D721Med (cell line): Measurements from ENCODE around the gene LIMD2.

ENCODE experiments used
- DNase-seq: peaks from one replicate; pipeline ENCODE4 v3.0.0; 2011; ENCODE audit warnings: low spot score; ENCODE audit not compliant: insufficient read length
- FAIRE-seq: peaks from 2 replicates; lab custom pipeline; 2011; peaks lifted over from hg19 to GRCh38; lab: Jason Lieb, UNC
- CTCF ChIP-seq: IDR thresholded peaks from 2 replicates; pipeline ENCODE4 v1.5.1; 2012; ENCODE audit warnings: mild to moderate bottlenecking, control low read depth; ENCODE audit not compliant: insufficient read depth; ENCODE audit errors: missing control alignments

The LIMD2 gene

GRCh38 chr17:63659850-63660249 lies 40.1 kb downstream of the LIMD2 start:
- DNase-seq: no peak

GRCh38 chr17:63658366-63658765 lies 41.6 kb downstream of the LIMD2 start:
- DNase-seq (no peak), FAIRE-seq (no peak)
- TF ChIP-seq CTCF: no peak

More at GRCh38 chr17:63659850-63660249, 40.1 kb downstream of the LIMD2 start:
- TF ChIP-seq CTCF: no peak
- FAIRE-seq: no peak

GRCh38 chr17:63657786-63658185 lies 42.1 kb downstream of the LIMD2 start:
- DNase-seq (no peak), FAIRE-seq (no peak)
- TF ChIP-seq CTCF: no peak

GRCh38 chr17:63653050-63653449 lies 46.9 kb downstream of the LIMD2 start:
- FAIRE-seq (no peak), DNase-seq (no peak)
- TF ChIP-seq CTCF: no peak

- TF ChIP-seq CTCF: no peak
- DNase-seq (no peak), FAIRE-seq (no peak)
Observed at GRCh38 chr17:63652106-63652505, 47.8 kb downstream of the LIMD2 start.

GRCh38 chr17:63649813-63650212 lies 50.1 kb downstream of the LIMD2 start:
- FAIRE-seq (no peak), DNase-seq (no peak)

More at GRCh38 chr17:63649813-63650212, 50.1 kb downstream of the LIMD2 start:
- TF ChIP-seq CTCF: no peak
